Endothelial cell of umbilical vein (primary cell): ENCODE measurements around the gene MRAP.

ENCODE experiments used
- CTCF ChIP-seq, 2 donors: IDR thresholded peaks; 1 replicate in 1 of 2; 2 replicates in 1 of 2; pipeline ENCODE4 v1.5.1; 2011; ENCODE audit warnings: low read length in 2 of 2, mild to moderate bottlenecking in 2 of 2, moderate library complexity in 2 of 2, control low read depth in 1 of 2, inconsistent platforms in 1 of 2, low read depth in 1 of 2; ENCODE audit not compliant: insufficient read depth in 1 of 2; ENCODE audit errors: extremely low read depth in 1 of 2
- MAX ChIP-seq: IDR thresholded peaks from 2 replicates; pipeline ENCODE4 v1.6.1; 2011; ENCODE audit not compliant: insufficient read depth, insufficient read length
- POLR2A ChIP-seq: IDR thresholded peaks from 2 replicates; pipeline ENCODE4 v1.6.1; 2012; ENCODE audit warnings: low read depth, mild to moderate bottlenecking, control low read depth, low read length
- POLR2AphosphoS5 ChIP-seq: IDR thresholded peaks from 2 replicates; pipeline ENCODE4 v1.6.1; 2012; ENCODE audit warnings: low read depth, mild to moderate bottlenecking, control low read depth, low read length, moderate library complexity; ENCODE audit not compliant: insufficient read depth

- TF ChIP-seq CTCF (IDR thresholded peaks at IDR 0.05; ENCODE audit: extremely low read depth in 1 of 2, insufficient read depth in 1 of 2, low read depth in 1 of 2, low read length in 2 of 2) (no peak), POLR2AphosphoS5 (no peak), MAX (no peak), POLR2A (no peak)
These were observed 24.0 kb downstream of the MRAP start for GRCh38 chr21:32322676-32323075.
